GM18909 (cell line): Measurements from ENCODE around the gene MFSD8.
A peak's percentile ranks its signal among the peaks of the same experiment; 100 is the strongest.
"Not testable (repeated sequence)": the region's sequence is repeated elsewhere in the genome, so short reads cannot be mapped to it uniquely, and the experiment has no call there.

Experiments
- ATAC-seq: cut with Tn5 transposase; IDR thresholded peaks from one replicate; pipeline ENCODE4 v1.9.1; 2021; ENCODE audit warnings: mild to moderate bottlenecking; ENCODE audit not compliant: unreplicated experiment, poor library complexity

Gene MFSD8, protein sequence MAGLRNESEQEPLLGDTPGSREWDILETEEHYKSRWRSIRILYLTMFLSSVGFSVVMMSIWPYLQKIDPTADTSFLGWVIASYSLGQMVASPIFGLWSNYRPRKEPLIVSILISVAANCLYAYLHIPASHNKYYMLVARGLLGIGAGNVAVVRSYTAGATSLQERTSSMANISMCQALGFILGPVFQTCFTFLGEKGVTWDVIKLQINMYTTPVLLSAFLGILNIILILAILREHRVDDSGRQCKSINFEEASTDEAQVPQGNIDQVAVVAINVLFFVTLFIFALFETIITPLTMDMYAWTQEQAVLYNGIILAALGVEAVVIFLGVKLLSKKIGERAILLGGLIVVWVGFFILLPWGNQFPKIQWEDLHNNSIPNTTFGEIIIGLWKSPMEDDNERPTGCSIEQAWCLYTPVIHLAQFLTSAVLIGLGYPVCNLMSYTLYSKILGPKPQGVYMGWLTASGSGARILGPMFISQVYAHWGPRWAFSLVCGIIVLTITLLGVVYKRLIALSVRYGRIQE

DNA sequence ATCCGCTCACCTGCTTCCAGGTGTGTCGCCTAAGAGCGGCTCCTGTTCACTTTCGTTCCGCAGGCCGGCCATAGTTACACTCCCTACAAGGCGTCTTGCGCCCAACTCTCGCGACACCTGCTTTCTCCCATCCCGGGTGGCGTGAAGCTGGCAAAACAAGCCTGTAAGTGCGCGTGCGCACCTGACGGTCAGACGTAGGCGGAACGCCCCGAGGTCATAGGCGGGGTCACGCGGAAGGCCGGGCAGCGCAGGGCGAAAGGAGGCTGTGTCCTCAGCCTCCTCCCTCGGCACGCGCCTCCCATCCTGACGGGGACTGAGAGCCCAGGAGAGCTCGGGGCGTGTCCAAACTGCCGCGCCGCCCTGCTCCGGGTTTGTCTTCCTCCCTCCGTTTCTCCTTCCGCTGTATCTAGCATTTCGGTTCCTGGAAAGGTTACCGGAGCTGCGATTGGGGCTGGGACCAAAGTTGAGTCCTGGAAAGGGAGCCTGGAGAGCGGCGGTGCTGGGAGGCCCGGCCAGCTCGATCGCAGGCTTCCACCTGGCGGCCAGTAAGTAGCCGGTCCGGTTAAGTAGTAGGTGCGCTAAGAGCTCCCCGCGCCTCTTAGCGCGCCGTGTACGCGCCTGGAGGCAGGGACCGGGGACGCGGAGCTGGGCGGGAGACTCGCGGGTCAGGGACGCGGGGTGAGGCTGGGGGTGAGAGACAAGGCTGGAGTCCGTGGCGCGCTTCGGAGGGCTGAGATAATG lies at the start of gene MFSD8, which contains the start of gene ABHD18:
MFSD8 (minus strand) TSS at position 112 of the 741 bp plus-strand sequence; CDS start at position 72, 40 bp downstream.
ABHD18 (plus strand) TSS at position 345 of the 741 bp plus-strand sequence. CDS start 17,550 bp downstream, outside the sequence.
- peak; percentile 97 for ATAC-seq

DNA sequence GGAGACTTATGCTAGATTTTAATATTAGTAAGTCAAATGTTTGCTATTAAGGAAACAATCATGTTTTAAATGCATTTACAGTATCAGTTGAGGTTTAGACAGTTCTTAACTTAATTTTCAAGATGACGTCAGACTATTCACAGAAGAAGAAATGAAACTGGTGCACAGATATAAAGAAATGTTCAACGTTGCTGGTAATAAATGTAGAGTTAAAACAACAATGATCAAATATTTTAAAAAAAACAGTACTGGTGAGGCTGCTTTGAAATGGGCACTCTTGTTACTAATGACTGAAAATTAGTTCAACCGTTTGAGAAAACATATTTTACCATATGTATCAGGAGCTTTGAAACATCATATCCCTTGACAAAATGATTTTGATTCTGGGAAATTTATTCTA lies 44.5 kb upstream of the MFSD8 start:
- ATAC-seq, result peak; percentile 52

DNA sequence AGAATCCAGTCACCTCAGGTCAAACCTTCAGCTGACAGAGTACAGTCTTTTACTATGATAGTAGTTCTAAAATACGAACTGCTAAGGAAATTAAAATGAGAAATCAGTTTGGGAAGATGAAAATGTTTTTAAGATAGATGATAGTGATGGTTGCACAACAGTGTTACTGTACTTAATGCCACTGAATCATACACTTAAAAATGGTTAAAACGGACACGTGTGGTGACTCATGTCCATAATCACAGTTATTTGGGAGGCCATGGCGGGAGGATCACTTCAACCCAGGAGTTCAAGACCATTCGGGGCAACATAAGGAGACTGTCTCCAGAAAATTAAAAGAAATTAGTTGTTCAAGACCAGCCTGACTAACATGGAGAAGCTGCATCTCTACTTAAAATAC lies 41.6 kb upstream of the MFSD8 start:
- ATAC-seq, result no peak

DNA sequence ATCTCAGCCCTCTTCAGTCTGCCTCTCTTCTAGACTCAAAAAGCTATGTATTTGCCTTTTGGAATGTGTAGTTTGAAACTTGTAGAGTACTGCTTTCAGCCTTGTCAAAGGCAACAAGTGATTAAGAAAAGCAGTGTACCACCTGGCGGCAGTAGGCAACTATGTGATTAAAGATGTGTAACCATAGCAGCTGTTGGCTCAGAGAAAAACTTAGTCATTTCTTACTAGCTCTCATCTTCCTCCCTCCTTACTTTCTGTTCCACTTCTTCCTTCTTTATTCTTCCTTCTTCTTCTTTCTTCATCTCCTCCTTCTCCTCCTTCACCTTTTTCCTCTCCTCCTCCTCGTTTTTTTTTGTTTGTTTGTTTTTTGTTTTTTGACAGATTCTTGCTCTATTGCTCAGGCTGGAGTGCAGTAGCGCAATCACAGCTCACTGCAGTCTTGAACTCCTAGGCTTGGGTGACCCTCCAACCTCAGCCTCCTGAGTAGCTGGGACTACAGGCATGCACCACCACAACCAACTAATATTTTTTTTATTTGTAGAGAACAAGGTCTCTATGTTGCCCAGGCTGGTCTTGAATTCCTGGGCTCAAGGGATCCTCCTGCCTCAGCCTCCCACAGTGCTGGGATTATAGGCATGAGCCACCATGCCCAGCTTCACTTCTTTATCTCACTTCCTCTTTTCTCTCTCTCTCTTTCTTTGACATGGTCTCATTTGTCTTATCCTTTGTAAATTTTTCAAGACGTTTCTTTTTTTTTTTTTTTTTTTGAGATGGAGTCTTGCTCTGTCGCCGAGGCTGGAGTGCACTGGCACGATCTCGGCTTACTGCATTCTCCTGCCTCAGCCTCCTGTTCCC lies 32.8 kb upstream of the MFSD8 start:
- peak; percentile 99 for ATAC-seq

DNA sequence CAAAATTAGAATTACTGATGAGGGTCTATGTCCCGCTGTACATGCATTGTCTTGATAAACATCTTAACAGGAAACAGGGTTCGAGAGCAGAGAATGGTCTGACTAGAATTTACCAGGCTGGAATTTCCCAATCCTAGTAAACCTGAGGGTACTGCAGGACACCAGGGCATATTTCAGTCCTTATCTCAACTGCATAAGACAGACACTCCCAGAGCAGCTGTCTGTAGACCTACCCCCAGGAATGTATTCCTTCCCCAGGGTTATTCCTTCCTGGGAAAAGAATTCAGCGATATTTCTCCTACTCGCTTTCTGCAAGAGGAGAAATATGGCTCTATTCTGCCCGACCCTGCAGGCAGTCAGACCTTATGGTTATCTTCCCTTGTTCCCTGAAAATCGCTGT lies 31.5 kb upstream of the MFSD8 start:
- not testable (repeated sequence) for ATAC-seq

DNA sequence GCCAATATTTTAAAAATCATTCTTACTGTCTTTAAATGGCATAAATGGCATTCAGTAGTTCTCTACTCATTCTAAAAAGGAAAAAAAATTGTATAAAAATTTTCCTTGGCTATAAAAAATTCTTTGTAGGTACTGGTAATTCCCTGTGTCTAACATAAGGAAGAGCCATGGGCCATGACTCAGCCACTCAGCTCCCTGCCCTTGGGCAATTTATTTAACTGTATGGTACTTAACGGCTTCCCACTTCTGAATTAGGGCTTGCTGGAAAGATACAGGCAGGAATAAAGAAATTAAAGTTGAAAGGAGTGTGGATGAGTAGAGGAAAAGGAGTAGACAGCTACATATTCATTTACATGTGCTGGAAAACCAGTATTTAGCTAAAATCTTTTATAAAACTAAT lies 30.8 kb upstream of the MFSD8 start:
- no peak for ATAC-seq

DNA sequence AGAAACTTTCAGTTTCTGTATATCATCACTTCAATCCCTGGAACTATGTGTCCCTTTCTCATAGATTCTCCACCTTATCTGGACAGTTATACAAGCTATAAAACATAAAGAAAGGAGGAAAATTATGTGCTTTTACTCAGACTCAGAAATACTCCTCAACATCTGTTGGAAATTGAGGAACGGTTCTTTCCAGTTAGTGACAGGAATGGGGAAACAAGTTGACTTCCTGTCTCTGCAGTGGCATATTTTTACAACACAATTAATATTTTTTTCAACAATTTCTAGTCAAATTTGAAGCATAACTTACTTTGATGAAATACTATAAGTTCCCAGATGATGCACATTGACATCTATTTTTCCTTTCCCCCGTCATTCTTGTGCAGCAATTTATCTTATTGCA lies 28.2 kb upstream of the MFSD8 start:
- ATAC-seq, result no peak

DNA sequence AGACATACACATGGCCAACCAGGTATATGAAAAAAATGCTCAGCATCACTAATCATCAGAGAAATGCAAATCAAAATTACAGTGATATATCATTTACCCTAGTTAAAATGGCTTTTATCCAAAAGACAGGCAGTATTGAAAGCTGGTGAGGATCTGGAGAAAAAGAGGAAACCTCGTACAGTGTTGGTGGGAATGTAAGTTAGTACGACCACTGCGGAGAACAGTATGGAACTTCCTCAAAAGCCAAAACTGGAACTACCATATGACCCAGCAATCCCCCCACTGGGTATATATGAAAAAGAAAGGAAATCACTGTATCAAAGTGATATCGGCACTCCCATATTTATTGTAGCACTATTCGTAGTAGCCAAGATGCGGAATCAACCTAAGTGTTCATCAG lies 23.7 kb upstream of the MFSD8 start:
- ATAC-seq, result no peak

DNA sequence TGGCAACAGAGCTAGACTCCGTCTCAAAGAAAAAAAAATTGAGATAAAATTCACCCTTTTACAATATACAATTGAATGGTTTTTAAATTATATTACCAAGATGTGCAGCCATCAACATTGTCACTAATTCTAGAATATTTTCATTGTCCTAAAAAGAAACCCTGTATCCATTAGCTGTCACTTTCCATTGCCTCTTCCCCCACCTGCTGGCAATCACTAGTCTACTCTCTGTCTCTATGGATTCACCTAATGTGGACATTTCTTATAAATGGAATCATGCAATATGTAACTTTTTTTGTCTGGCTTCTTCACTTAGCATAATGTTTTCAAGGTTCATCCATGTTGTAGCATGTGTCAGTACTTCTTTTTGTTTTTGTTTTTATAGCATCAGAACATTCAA lies 21.0 kb upstream of the MFSD8 start:
- ATAC-seq, result no peak

DNA sequence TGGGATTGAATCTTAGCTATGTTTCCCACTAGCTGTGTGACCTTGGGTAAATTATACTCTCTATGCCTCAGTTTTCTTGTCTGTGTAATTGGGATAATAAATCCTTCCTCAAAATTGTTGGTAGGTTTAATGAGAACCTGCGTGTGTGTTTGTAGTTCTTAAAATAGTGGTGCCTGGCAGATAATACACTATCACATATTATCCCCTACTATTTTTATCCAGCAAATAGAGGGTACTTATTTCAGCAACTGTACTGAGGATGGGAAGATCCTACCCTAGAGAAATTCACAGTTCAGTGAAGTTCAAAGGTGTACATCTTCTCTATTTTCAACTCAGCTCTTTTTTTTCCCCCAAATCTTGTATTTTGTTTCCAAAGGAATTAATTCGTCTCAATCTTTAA lies 17.5 kb upstream of the MFSD8 start:
- ATAC-seq, result no peak

DNA sequence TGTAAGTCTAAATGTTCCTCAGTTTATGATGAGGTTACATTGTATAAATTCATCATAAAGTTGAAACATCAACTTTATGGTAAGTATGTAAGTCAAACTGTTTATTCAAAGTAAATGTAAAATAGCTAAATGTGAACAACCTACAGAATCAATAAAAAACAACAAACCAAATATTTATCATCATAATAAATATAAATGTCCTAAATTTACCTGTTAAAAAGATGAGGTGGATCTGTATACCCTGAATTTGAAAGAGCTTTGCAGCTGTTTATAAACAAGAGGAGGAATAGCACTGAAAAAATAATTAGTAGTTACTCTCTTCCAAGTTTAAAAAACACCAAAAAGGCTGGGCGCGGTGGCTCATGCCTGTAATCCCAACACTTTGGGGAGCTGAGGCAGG lies 14.0 kb upstream of the MFSD8 start:
- ATAC-seq, result no peak

DNA sequence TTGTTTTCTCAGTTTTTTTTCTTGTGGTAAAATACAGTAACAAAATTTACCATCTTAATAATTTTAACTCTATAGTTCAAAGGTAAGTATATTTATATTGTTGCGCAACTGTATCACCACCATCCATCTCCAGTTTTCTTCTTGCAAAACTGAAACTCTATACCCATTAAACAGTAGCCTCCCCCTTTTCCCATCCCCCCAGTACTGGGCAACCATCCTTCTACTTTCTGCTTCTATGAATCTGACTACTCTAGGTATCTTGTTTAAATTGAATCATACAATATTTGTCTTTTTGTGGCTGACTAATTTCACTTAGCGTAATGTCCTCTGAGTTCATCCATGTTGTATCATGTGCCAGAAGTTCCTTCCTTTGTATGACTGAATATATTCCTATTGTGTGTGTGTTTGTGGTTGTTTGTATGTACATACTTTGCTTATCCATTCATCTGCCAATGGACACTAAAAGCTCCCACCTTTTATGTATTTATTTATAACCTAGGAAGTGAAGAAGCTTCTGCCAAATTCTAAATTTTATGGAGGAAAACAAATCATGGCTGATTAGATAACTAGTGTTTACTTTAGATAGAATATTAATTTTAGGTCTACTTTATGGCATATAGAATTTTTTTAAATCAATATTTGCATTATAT lies 10.3 kb upstream of the MFSD8 start:
- ATAC-seq, result no peak

DNA sequence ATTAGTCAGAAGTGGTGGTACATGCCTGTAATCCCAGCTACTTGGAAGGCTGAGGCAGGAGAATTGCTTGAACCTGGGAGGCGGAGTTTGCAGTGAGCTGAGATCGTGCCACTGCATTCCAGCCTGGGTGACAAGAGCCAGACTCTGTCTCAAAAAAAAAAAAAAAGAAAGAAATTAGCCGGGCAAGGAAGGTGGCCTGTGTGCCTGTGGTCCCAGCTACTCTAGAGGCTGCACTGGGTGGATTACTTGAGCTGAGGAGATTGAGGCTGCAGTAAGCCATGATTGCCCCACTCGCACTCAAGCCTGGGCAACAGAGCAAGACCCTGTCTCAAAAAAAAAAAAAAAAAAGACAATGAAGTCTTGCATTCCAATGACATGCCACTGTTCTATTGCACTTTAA lies 6.0 kb upstream of the MFSD8 start:
- not testable (repeated sequence) for ATAC-seq

DNA sequence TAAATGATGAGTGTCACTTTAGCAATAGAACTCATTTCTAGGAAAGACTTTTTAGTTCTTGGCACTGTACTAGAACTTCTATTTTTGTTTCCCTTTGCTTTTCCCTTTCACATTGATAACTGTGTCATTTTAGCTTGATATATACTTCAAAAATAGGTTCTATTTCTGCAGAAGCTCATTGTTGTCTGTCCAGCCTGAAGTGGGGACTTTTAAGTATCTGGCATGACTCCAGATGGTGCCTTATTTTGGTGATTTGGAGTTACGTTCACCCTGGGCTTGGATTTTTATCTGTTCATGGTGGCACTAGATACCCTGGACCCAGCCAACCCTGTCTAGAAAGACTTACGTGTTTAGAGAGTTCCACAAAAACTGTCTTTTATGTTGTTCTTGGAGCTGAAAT lies 3.6 kb upstream of the MFSD8 start:
- ATAC-seq, result no peak

DNA sequence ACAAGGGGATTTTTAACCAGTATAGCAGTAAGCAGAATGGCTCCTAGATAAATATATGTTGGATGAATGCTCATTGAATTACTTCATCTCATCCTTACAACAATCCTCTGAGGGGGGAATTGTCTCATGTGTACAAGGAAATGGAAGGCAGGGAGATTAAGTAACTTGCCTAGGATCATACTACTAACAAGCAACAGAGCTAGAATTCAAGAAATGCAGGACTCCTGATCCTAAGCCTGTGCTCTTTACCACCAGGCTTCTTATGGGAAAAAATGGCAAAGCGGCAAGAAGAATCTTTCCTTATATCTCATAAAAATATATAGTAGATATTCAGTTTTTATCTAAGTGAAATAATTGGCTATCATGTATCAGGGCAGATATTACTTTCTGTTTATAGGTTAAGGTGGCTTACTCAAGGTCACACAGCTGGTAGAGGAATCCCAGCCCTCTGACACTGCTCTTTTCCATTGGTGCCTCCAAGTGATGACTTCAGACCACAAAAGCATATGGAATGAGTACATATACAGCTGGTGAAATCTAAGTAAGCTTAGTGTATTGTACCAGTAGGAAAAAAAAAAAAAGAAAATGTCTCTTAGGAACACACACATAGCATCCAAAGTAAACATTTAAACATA lies 2.3 kb upstream of the MFSD8 start:
- no peak for ATAC-seq

DNA sequence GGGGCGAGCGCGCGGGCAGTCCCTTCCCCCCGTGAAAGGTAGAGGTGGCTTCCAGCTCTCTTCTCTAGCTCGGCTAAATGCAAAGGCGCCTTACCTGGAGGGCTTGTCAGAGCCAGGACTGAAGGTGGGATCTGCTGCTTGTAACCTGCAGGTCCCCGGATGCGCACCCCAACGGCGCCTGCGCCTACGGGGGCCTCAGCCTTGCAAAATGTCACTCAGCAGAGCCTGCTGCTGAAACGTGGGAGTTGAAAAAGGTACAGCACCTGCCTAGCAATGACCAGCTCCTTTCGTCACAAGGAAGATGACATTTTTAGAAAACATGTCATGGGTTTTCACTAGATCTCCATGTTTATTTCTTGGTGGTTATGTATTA lies 816 bp upstream of the MFSD8 start:
- ATAC-seq, result peak; percentile 38

DNA sequence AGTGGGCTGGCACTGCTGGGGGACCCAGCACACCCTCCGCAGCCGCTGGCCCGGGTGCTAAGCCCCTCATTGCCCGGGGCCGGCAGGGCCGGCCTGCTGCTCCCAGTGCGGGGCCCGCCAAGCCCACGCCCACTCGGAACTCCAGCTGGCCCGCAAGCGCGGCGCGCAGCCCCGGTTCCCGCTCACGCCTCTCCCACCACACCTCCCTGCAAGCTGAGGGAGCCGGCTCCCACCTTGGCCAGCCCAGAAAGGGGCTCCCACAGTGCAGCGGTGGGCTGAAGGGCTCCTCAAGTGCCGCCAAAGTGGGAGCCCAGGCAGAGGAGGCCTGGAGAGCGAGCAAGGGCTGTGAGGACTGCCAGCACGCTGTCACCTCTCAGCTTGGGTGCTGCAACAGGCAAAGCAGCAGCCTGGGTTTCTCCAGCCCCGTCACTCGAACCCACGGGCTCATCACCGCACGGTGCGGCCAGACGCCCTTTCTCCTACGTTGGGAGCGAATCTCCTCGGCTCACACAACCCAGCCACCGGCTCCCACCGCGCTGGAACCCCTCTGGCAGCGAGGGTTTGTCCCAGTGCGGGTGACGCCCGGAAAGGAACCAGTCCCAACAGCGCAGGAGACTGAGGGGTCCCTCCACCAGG lies 429 bp downstream of the MFSD8 start:
- peak; percentile 25 for ATAC-seq

DNA sequence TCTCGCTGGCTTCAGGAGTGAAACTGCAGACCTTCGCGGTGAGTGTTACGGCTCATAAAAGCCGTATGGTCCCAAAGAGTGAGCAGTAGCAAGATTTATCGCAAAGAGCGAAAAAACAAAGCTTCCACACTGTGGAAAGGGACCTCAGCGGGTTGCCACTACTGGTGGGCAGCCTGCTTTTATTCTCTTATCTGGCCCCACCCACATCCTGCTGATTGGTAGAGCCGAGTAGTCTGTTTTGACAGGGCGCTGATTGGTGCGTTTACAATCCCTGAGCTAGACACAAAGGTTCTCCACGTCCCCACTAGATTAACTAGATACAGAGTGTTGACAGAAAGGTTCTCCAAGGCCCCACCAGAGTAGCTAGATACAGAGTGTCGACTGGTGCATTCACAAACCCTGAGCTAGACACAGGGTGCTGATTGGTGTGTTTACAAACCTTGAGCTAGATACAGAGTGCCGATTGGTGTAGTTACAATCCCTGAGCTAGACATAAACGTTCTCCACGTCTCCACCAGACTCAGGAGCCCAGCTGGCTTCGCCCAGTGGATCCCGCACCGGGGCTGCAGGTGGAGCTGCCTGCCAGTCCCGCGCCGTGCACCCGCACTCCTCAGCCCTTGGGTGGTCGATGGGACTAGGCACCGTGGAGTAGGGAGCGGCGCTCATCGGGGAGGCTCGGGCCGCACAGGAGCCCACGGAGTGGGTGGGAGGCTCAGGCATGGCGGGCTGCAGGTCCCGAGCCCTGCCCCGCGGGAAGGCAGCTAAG lies 1.2 kb downstream of the MFSD8 start:
- ATAC-seq, result not testable (repeated sequence)
